Upper lobe of right lung (tissue), 1 donor: ENCODE data around the gene SALL3. TPM values are rescaled to one million over a fixed set of nuclear protein-coding genes. Genes with fewer than 3 reads are reported as not detected.

ENCODE experiments used
- ATAC-seq: fragments of 200-7000 bp; cut with Tn5 transposase; one replicate; pipeline ENCODE4 v1.9.1; 2020; ENCODE audit warnings: mild to moderate bottlenecking, moderate library complexity
- DNase-seq: peaks from one replicate; pipeline ENCODE4 v3.0.0-alpha.2; 2020
- H3K27ac ChIP-seq: fragments of 200-600 bp; one replicate; pipeline ENCODE4 v1.8.0; 2022
- H3K27me3 ChIP-seq: fragments of 200-600 bp; one replicate; pipeline ENCODE4 v1.8.0; 2022; ENCODE audit warnings: mild to moderate bottlenecking
- H3K36me3 ChIP-seq: fragments of 200-600 bp; one replicate; pipeline ENCODE4 v1.8.0; 2022
- H3K4me1 ChIP-seq: fragments of 200-600 bp; one replicate; pipeline ENCODE4 v1.8.0; 2022
- H3K4me3 ChIP-seq: fragments of 200-600 bp; one replicate; pipeline ENCODE4 v1.8.0; 2022; ENCODE audit warnings: mild to moderate bottlenecking
- H3K9me3 ChIP-seq: fragments of 200-600 bp; one replicate; pipeline ENCODE4 v1.8.0; 2022
- CTCF ChIP-seq: fragments of 200-600 bp; IDR thresholded peaks from one replicate; pipeline ENCODE4 v1.8.0; 2022; ENCODE audit warnings: antibody characterized with exemption
- intact Hi-C: fragments of 100-400 bp; cut with DNase I; formaldehyde crosslinking; loops from one replicate; pipeline ENCODE4 v1.11.0; 2022
- total RNA-seq: library from RNA; stranded (reverse); fragmentation: NEBNext Ultra II Directional; extraction: Animal tissue kit (Norgen Biotek cat#: 25700); gene quantifications from one replicate; pipeline ENCODE4 v1.2.1, GENCODE V29; 2021
- donor health status: DM: no; HTN: yes; CAD: no; lungs with severe emphysema.

SALL3 gene
- total RNA-seq, 1 donor from 2014 or later = not detected

GRCh38 chr18:78995740-78996395 is 16.2 kb downstream of the SALL3 start:
- DNase-seq (no peak), ATAC-seq (peak; percentile 46)

GRCh38 chr18:78996741-78997490 is 17.3 kb downstream of the SALL3 start:
- H3K27me3 ChIP-seq = peaks cover 9% of the 10 kb centered on the region
- H3K9me3 ChIP-seq = no peaks in the 10 kb centered on the region
- DNase-seq = no peak
- no peak for TF ChIP-seq CTCF
- no peak overlapping the region for H3K4me3 ChIP-seq
- no peaks in the 10 kb centered on the region for H3K36me3 ChIP-seq
- H3K27ac ChIP-seq = no peak overlapping the region
- no peaks in the 10 kb centered on the region for H3K4me1 ChIP-seq
- intact Hi-C loops = no loop called here
- ATAC-seq = no peak

More at GRCh38 chr18:78995740-78996395, 16.2 kb downstream of the SALL3 start:
- Histone ChIP-seq H3K4me1 (no peaks in the 10 kb centered on the region), H3K9me3 (no peaks in the 10 kb centered on the region), H3K36me3 (no peaks in the 10 kb centered on the region), H3K27ac (no peak overlapping the region), H3K4me3 (no peak overlapping the region), H3K27me3 (peaks cover 14% of the 10 kb centered on the region)
- intact Hi-C loops = no loop called here
- no peak for TF ChIP-seq CTCF

- Histone ChIP-seq H3K9me3 (no peaks in the 10 kb centered on the region), H3K4me3 (no peak overlapping the region), H3K27ac (no peak overlapping the region), H3K36me3 (no peaks in the 10 kb centered on the region), H3K27me3 (peaks cover 8% of the 10 kb centered on the region), H3K4me1 (no peaks in the 10 kb centered on the region)
- no peak for TF ChIP-seq CTCF
- intact Hi-C loops = no loop called here
- ATAC-seq (no peak), DNase-seq (no peak)
Measured at GRCh38 chr18:78998371-78999071, 18.9 kb downstream of the SALL3 start.

- Histone ChIP-seq H3K27ac (no peak overlapping the region), H3K27me3 (peaks cover 8% of the 10 kb centered on the region), H3K36me3 (no peaks in the 10 kb centered on the region), H3K9me3 (no peaks in the 10 kb centered on the region), H3K4me1 (no peaks in the 10 kb centered on the region), H3K4me3 (no peak overlapping the region)
- DNase-seq (no peak), ATAC-seq (no peak)
- intact Hi-C loops = no loop called here
- no peak for TF ChIP-seq CTCF
Measured at GRCh38 chr18:78999939-79000338, 20.3 kb downstream of the SALL3 start.

- intact Hi-C loops = no loop called here
- DNase-seq = no peak
Measured at GRCh38 chr18:79000997-79001396, 21.4 kb downstream of the SALL3 start.

More at GRCh38 chr18:79000997-79001396, 21.4 kb downstream of the SALL3 start:
- Histone ChIP-seq H3K4me3 (no peak overlapping the region), H3K27me3 (peaks cover 14% of the 10 kb centered on the region), H3K9me3 (no peaks in the 10 kb centered on the region), H3K36me3 (no peaks in the 10 kb centered on the region), H3K4me1 (no peaks in the 10 kb centered on the region), H3K27ac (no peak overlapping the region)
- no peak for ATAC-seq
- TF ChIP-seq CTCF = no peak
